Adrenal gland (tissue), 12 donors: ENCODE measurements around the gene MS4A6E. TPM values are rescaled to one million over a fixed set of nuclear protein-coding genes. Genes with fewer than 3 reads are reported as not detected.

Experiments used
- DNase-seq, 7 donors: peaks; one replicate each; pipeline ENCODE4 v3.0.0-alpha.2; 2019 to 2020
- H3K27ac ChIP-seq, 5 donors: fragments of 200-600 bp; sonication (generic) in 4 of 5; 1 replicate in 3 of 5; 2 replicates in 2 of 5; pipeline versions ENCODE4 v1.5.1 to v1.8.0; 2016 to 2020; ENCODE audit warnings: mild to moderate bottlenecking in 1 of 5
- H3K27me3 ChIP-seq: fragments of 200-600 bp; 2 replicates; pipeline ENCODE4 v1.8.0; 2021
- H3K36me3 ChIP-seq, 2 donors: fragments of 200-600 bp; replicated peaks in 1 of 2; 1 replicate in 1 of 2; 2 replicates in 1 of 2; pipeline versions ENCODE4 v1.5.1 to v1.8.0; 2018 to 2022
- H3K4me1 ChIP-seq, 2 donors: fragments of 200-600 bp; replicated peaks in 1 of 2; 1 replicate in 1 of 2; 2 replicates in 1 of 2; pipeline versions ENCODE4 v1.5.1 to v1.8.0; 2018 to 2021
- H3K4me3 ChIP-seq, 4 donors: fragments of 200-600 bp; sonication (generic) in 3 of 4; one replicate each; pipeline ENCODE4 v1.5.1; 2016 to 2018
- H3K9me3 ChIP-seq, 3 donors: fragments of 200-600 bp; sonication (generic) in 1 of 3; replicated peaks in 1 of 3; 1 replicate in 2 of 3; 2 replicates in 1 of 3; pipeline versions ENCODE4 v1.5.1 to v1.8.0; 2016 to 2021
- CTCF ChIP-seq, 6 experiments: fragments of 450-650 bp in 4 of 6; fragments of 200-600 bp in 2 of 6; sonication (generic) in 1 of 6; IDR thresholded peaks; 1 replicate in 5 of 6; 2 replicates in 1 of 6; pipeline versions ENCODE4 v1.5.1 to v1.8.0; 2016 to 2021; ENCODE audit warnings: antibody characterized with exemption in 6 of 6, mild to moderate bottlenecking in 2 of 6, moderate library complexity in 1 of 6
- POLR2A ChIP-seq, 2 donors: fragments of 450-650 bp; IDR thresholded peaks; one replicate each; pipeline ENCODE4 v1.6.1; 2017; ENCODE audit warnings: antibody characterized with exemption in 2 of 2, mild to moderate bottlenecking in 2 of 2, moderate library complexity in 1 of 2
- intact Hi-C, 2 donors: fragments of 100-400 bp; cut with DNase I; formaldehyde crosslinking; loops; one replicate each; pipeline versions ENCODE4 v1.14.1 to v1.15.0; 2022 to 2023
- polyA plus RNA-seq, 3 donors: library from polyadenylated mRNA; stranded (reverse); fragments of 200-250 nt in 2 of 3; fragments of 350-450 nt in 1 of 3; fragmentation: Illumina TruSeq in 1 of 3; extraction: RNeasy Lipid Tissue Mini Kit (QIAGEN cat#74804) in 1 of 3; gene quantifications; one replicate each; pipeline ENCODE4 v1.2.3, GENCODE V29; 2013 to 2014
- total RNA-seq, 9 donors: library from RNA; depleted of rRNA in 4 of 9; stranded (reverse); fragments of >200 nt in 4 of 9; fragments of 120-200 nt in 1 of 9; fragmentation: NEBNext Ultra II Directional in 1 of 9; extraction: Animal tissue kit (Norgen Biotek cat#: 25700) in 1 of 9; gene quantifications; one replicate each; pipeline versions ENCODE4 v1.1.0 to v1.2.4, GENCODE V29; 2013 to 2023
- donor health status: healthy with polysubstance abuse.
- donor health status: Bipolar disorder and iron deficiency.
- donor health status: DM: yes; HTN: yes; CAD: no.
- donor health status: DM: no; HTN: no; CAD: no.
- donor health status: DM: no; HTN: no; CAD: no.
- donor health status: DM: yes; HTN: yes; CAD: no.

The MS4A6E gene
- total and polyA plus RNA-seq, 12 donors = 11.2 TPM; not detected in 11

GRCh38 chr11:60390419-60390818 lies 63.4 kb downstream of the MS4A6E start:
- H3K27ac ChIP-seq = peak overlapping the region in 2 of 5 donors; percentile 21 to 48
- no peak overlapping the region for H3K4me3 ChIP-seq
- no peaks in the 10 kb centered on the region for H3K4me1 ChIP-seq
- intact Hi-C loops = no loop called here
- no peaks in the 10 kb centered on the region for H3K27me3 ChIP-seq
- no peaks in the 10 kb centered on the region for H3K9me3 ChIP-seq
- no peak for TF ChIP-seq CTCF (IDR thresholded peaks at IDR 0.05)
- no peak for TF ChIP-seq POLR2A (IDR thresholded peaks at IDR 0.05)
- no peaks in the 10 kb centered on the region for H3K36me3 ChIP-seq
- no peak for DNase-seq

Other genes starting within 250 kb of the MS4A6E start
- under 1 TPM in 3 of 9 donors, not detected in 6; 0.06 to 0.11 (median 0.06) TPM for gene MS4A2, start 238.6 kb upstream of the MS4A6E start, total RNA-seq
- gene MS4A2, start 238.6 kb upstream of the MS4A6E start, polyA plus RNA-seq = under 1 TPM in 2 of 3 donors, not detected in 1; 0.03 to 0.16 TPM
- gene MS4A6A, start 144.2 kb upstream of the MS4A6E start, total RNA-seq = 100 to 1,000 TPM in 6 of 9 donors, 10 to 100 TPM in 3; 28.6 to 204 (median 150) TPM
- gene MS4A6A, start 144.2 kb upstream of the MS4A6E start, polyA plus RNA-seq = 100 to 1,000 TPM in 1 of 3 donors, 10 to 100 TPM in 2; 49.7 to 114 (median 57.1) TPM
- gene MS4A4E, start 84.1 kb upstream of the MS4A6E start, total RNA-seq = 1 to 10 TPM in 6 of 9 donors, under 1 TPM in 2, not detected in 1; 0.94 to 7.2 (median 3.1) TPM
- gene MS4A4E, start 84.1 kb upstream of the MS4A6E start, polyA plus RNA-seq = 1 to 10 TPM in 2 of 3 donors, not detected in 1; 1.1 to 2.6 TPM
- 100 to 1,000 TPM in 1 of 9 donors, 10 to 100 TPM in 7, 1 to 10 TPM in 1; 4.0 to 120 (median 65.8) TPM for gene MS4A4A, start 46.6 kb upstream of the MS4A6E start, total RNA-seq
- 10 to 100 TPM; 19.2 to 33.4 (median 21.8) TPM for gene MS4A4A, start 46.6 kb upstream of the MS4A6E start, polyA plus RNA-seq
- gene MS4A7, start 51.3 kb downstream of the MS4A6E start, total RNA-seq = 100 to 1,000 TPM in 1 of 9 donors, 10 to 100 TPM in 7, 1 to 10 TPM in 1; 7.8 to 131 (median 74.4) TPM
- 10 to 100 TPM; 17.5 to 38.1 (median 18.9) TPM for gene MS4A7, start 51.3 kb downstream of the MS4A6E start, polyA plus RNA-seq
- 1 to 10 TPM in 7 of 9 donors, under 1 TPM in 2; 0.44 to 4.4 (median 1.8) TPM for gene MS4A14, start 69.2 kb downstream of the MS4A6E start, total RNA-seq
- gene MS4A14, start 69.2 kb downstream of the MS4A6E start, polyA plus RNA-seq = 1 to 10 TPM; 1.5 to 6.0 (median 4.9) TPM
- gene MS4A5, start 102.3 kb downstream of the MS4A6E start, total RNA-seq = not detected
- not detected for gene MS4A5, start 102.3 kb downstream of the MS4A6E start, polyA plus RNA-seq
- gene MS4A1, start 128.6 kb downstream of the MS4A6E start, total RNA-seq = 1 to 10 TPM in 1 of 9 donors, under 1 TPM in 6, not detected in 2; 0.07 to 1.0 (median 0.54) TPM
- gene MS4A1, start 128.6 kb downstream of the MS4A6E start, polyA plus RNA-seq = under 1 TPM; 0.30 to 0.71 (median 0.40) TPM
- gene MS4A12, start 165.5 kb downstream of the MS4A6E start, total RNA-seq = not detected
- gene MS4A12, start 165.5 kb downstream of the MS4A6E start, polyA plus RNA-seq = not detected
- gene MS4A13, start 188.1 kb downstream of the MS4A6E start, total RNA-seq = not detected
- not detected for gene MS4A13, start 188.1 kb downstream of the MS4A6E start, polyA plus RNA-seq